22Rv1 (cell line): ENCODE data around the gene COL16A1.

ENCODE experiments used
- CTCF ChIP-seq: fragments of 450-650 bp; IDR thresholded peaks from 2 replicates; pipeline ENCODE4 v1.5.1; 2017; ENCODE audit warnings: mild to moderate bottlenecking
- ZFX ChIP-seq: fragments of 450-650 bp; IDR thresholded peaks from 2 replicates; pipeline ENCODE4 v1.6.1; 2017; ENCODE audit warnings: antibody characterized with exemption, borderline replicate concordance

- TF ChIP-seq ZFX, result no peak
- TF ChIP-seq CTCF, result no peak
These were observed 28.5 kb upstream of the COL16A1 start for GRCh38 chr1:31732343-31732742.
